HG02970 (cell line): ENCODE measurements around the gene SLC24A4.

ENCODE experiments used
- ATAC-seq: cut with Tn5 transposase; IDR thresholded peaks from one replicate; pipeline ENCODE4 v1.9.1; 2021; ENCODE audit warnings: mild to moderate bottlenecking, moderate library complexity, moderate number of reproducible peaks; ENCODE audit not compliant: unreplicated experiment, low FRiP score

SLC24A4 gene

DNA sequence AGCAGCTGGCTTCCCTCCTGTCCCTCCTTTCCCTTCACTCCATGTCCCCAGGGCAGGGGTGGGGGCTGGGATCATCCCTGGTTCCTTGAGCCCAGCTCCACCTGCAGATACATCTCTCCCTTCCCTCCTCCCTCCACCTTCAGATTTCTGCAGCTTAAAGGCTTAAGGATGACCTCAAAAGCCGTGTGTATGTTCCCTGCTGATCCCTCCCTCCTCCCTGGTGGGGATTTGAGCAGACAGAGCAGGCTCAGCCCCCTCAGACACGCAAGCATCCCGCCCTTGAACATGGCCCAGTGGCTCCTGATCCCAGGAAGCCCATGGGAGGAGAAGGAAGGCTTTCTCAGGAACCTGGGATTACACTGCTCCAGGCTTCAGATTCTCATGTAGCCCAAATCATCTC lies 107.7 kb downstream of the SLC24A4 start:
- no peak for ATAC-seq

- no peak for ATAC-seq
Measured at GRCh38 chr14:92431199-92431725, 108.3 kb downstream of the SLC24A4 start.

DNA sequence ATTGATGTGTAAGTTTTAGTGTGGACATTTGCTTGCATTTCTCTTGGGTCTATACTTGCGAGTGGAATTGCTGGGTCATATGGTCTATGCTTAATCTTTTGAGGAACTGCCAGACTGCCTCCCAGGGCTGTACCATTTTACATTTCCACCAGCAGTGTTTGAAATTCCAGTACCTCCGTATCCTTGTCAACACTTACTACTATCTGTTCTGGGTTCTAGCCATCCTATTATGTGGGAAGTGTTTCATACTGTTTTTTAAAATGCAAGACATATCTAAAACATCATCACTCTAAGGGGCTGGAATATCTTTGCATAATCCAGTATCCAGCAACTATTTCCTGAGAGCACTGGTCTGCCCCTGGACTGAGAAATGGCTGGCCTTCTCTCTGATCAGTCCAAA lies 110.4 kb downstream of the SLC24A4 start:
- ATAC-seq, result no peak

- ATAC-seq, result no peak
Measured at GRCh38 chr14:92435154-92435553, 112.2 kb downstream of the SLC24A4 start.

- no peak for ATAC-seq
Measured at GRCh38 chr14:92436115-92436776, 113.3 kb downstream of the SLC24A4 start.

- ATAC-seq, result no peak
Measured at GRCh38 chr14:92437309-92437708, 114.3 kb downstream of the SLC24A4 start.

DNA sequence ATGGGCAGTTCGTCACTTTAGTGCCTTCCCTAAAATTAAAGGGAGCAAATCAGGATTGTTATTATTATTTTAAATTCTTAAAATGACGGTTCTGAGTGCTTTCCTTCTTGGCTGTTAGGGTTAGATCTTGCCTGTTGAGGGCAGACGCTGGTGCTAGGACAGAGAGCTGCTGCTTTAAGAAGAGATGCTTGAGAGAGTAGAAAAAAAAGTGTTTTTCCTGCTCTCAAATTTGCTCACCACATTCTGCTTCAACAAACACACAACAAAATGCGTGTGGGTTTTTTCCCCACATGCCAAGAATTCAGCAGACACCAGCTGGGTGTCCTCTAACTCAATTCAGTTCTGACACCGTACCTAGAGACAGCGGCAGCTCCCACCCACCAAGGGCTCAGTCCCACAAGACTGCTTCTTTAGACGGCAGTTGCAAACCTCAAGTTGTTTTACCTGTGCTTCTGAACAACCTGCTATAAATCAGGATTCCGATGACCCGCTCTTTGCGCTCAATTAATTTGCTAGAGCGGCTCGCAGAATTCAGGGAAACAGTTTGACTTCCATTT lies 114.8 kb downstream of the SLC24A4 start:
- ATAC-seq, result no peak

DNA sequence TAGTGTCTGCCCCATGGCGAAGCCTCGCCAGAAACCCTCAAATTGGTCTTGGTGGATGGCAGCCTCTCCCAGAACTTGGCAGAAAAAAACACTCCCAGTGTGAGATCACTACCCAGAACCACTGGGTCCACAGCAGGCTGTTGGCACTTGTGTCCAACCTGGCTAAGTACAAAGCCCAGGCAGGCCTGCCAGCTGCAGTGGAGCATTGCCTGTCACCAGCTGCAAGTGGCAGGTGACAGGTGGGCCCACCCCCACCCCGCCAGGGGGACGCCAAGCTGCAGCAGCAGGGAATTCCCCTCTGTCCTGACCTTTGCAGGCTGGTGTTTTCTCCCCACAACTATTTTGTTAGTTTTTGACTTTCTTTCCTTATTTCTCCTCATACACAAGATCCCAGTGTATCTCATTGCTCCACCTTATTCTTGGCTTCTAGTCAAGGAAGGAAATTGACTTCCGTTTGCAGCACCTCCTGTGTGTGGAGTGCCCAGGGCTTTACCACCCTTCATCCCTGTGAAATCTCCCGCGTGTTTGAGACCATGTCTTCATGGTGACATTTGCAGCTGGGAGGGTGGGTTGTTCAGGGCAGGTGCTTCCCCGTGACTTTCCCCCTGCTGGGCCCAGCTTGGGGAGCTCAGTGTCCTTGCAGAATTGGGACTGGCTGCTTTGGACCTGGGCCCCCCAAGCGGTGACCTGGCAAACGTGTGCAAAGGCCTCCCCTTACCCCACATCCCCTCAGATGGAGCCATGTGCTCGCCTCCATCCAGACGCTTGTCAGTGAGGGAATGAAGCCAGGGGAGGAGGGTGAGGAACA lies 116.8 kb downstream of the SLC24A4 start:
- no peak for ATAC-seq

DNA sequence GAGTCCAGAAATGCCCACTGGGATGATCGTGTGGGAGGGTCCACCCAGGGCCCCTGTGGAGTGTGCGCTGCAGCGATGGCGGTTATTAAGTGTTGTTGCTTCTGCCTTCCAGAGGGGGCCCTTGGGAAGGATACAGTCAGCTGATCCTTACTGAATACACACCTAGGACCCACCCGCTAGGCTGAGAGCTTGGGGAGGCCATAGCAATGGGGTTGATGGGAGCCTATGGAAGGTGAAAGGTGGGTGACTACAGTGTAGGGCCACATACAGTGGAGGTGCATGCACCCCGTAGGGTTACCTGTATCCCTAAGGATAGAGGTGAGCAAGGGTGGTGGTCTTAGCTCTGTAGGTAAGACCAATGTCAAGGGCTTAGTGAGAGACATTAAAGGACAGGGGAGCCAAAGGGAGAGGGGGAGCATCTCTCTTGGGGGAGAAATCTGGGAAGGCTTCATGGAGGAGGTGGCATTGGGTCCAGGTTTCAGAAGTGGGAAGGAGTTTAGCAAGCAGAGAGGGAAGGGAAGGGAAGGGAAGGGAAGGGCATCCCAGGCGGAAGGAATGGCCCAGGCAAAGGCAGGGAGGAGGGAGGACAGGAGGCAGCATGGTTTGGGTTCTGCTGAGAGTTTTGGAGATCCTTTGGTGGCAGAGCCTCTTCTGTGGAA lies 117.5 kb downstream of the SLC24A4 start:
- ATAC-seq, result no peak

DNA sequence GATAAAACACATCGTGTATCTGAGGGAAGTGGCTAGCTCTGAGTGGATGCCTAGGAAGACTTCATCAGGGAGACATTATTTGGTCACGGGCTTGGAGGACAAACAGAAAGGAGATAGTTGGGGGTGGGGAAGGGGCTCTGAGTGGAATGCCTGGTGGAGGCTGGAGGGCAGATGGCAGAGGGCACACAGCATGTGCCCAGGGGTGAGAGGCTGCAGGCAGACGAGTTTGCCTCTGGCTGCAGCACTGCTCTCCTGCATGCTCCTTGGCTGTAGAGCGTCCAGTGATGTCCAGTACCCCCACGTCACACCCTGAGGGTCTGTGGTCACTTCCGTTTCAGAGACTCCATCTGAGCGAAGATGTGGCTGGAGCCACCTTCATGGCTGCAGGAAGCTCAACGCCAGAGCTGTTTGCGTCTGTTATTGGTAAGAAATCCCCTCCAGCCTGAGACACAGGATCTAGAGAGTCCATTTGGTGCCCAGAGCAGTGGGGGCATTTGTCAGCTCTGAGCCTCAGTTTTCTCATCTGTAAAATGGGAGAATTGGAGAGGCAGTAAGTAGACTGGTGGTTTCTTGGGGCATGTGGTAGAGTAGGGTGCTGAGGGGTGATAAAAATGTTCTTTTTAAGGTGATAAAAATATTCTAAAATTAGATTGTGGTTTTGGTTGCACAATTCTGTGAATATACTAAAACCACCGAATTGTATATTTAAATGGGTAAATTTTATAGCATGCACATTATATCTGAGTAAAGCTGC lies 119.0 kb downstream of the SLC24A4 start:
- no peak for ATAC-seq

DNA sequence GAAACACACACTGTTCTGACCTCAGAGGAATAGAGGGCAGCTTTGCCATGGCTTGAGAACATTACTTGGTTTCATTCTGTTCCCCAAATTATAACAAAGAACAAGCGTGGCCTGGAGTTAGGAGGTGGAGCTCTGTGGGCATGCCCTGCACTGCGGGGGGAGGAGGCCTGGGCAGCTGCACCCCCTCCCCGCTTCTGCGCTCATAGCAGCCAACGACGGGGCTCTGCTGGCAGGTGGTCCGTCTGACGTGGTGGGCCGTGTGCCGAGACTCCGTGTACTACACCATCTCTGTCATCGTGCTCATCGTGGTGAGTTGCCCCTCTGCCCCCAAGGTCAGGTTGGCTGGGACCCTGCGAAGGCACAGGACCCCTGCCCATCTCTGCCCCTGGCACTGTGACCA lies 120.2 kb downstream of the SLC24A4 start:
- no peak for ATAC-seq

- ATAC-seq, result no peak
Measured at GRCh38 chr14:92443741-92444140, 120.8 kb downstream of the SLC24A4 start.

DNA sequence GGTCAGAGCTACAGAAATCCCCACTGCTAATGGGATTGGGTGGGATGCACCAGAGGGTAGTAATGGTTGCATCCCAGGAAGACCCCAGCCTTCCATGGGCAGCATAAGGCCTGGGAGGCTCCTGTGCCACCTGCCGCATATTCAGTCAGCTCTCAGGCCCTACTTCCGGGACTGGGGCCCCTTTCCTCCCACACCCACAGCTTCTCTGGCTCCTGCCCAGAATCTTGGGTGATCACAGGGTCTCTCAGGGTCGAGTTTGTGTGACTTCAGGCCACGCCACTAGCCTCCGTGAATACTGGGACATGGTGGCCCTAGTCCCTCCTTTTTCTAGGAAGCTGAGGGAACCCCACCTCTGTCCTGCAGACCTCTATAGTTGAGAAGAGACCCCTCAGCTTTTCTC lies 123.8 kb downstream of the SLC24A4 start:
- no peak for ATAC-seq

- ATAC-seq, result no peak
Measured at GRCh38 chr14:92447416-92448197, 124.6 kb downstream of the SLC24A4 start.

DNA sequence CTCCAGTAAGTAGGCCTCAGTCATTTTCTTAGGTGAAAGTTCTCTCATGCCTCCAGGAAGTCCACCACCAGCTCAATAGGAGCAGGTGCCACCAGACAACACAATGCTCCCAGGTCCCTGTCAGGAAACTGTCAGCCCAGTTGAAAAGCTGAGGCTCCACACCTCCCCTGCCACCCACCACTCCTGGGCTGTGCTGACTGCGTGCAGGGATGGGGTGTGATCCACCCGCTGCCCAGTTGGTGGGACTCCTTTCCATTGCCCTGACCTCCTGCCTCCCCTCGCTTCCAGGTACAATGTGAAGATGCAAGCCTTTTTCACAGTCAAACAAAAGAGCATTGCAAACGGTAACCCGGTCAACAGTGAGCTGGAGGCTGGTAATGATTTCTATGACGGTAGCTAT lies 125.8 kb downstream of the SLC24A4 start:
- ATAC-seq, result no peak

DNA sequence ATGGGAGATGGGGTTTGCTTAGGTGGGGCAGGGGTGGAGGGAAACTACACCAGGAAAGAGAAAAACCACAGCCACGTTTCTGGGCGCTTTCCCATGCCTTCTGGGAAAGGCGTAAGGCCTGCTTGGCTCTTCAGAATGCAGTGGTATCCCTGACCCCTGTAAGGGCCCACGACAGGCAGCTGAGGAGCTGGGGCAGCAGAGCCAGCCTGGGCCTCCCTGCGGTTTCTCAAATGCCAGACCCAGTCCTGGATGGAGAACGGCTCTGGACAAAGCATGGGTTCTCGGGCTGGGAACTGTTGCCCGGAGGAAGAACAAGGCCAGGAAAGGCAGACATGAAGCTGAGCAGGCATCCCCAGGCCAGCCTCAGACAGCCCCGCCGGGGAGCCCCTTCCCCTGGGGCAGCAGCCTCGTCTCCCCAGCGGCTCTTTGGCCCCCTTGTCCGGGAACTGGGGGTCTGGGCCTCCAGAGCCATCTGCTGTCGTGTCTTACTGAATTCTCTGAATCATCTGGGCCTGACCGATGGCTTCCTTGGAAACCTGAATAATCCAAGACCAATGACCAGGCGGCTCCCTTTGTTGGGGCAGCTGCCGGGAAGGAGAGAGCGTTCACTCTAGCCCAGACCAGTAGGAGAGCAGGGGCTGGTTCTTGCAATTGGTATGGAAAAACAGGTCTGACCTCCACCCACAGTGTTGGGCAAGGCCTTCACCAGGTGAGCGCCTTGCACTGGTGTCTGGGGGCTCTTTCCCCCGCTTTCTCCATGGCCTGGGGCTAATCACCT lies 126.6 kb downstream of the SLC24A4 start:
- ATAC-seq, result no peak

DNA sequence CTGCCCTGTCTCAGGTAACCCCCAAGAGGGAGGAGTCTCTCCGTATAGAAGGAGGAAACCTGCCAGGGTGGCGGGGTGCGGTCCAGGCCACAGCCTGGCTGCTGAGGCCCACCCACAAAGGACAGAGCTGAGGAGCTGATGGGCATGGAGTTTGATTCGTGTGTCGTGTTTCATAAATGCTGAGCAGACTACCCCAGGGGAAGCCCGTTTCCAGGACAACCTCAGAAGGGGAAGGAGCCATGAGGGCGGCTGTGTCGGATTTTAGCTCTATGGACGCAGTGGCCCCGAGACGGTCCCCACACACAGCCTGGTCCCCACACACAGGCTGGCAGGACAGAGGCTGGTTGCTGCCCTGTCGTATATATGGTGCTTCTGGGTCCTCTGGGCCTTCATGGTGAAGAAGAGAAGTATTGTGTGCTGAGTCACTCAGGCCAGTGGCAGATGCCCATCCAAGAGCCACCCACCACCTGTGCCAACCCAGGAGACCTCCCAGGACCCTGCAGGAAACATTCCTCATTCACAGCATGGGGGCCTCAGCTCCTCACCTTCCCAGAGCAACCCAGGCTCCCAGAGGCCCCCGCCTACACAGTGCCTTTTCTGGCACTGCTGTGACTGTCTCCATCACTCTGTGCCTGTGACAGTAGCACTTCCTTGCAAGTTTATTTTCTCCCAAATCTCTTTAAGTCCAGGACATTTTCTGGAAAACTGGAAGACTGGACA lies 127.5 kb downstream of the SLC24A4 start:
- ATAC-seq, result no peak

DNA sequence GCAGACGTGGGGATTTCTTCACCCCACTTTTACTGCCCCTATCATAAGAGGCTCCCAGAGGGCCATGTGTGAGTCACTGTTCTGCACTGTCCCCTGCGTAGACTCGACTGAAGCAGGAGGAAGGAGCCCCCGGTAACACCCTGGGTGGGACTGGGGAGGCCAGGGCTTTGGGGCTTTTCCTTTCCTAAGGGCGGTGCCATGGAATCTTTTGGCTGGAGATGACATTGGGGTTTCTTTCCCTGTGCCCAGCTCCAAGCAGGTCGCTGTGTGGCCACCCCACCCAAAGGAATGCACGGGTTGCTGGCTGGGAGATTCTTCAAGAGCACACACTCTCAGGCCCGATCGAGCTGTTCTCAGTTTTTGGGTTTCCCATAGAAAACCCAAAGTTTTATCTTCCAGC lies 128.3 kb downstream of the SLC24A4 start:
- no peak for ATAC-seq
